Mucosa of gallbladder (tissue), 1 donor: Measurements from ENCODE around the gene PACSIN2. TPM values are rescaled to one million over a fixed set of nuclear protein-coding genes. Genes with fewer than 3 reads are reported as not detected.
"Not testable (repeated sequence)": the region's sequence is repeated elsewhere in the genome, so short reads cannot be mapped to it uniquely, and the experiment has no call there.

Source experiments
- DNase-seq: peaks from one replicate; pipeline ENCODE4 v3.0.0-alpha.2; 2020; ENCODE audit warnings: low spot score
- total RNA-seq: library from RNA; stranded (reverse); gene quantifications from one replicate; pipeline ENCODE4 v1.2.1, GENCODE V29; 2021
- donor health status: DM: no; HTN: no; CAD: no.

The PACSIN2 gene
- total RNA-seq, 1 donor from 2014 or later = 182 TPM

DNA sequence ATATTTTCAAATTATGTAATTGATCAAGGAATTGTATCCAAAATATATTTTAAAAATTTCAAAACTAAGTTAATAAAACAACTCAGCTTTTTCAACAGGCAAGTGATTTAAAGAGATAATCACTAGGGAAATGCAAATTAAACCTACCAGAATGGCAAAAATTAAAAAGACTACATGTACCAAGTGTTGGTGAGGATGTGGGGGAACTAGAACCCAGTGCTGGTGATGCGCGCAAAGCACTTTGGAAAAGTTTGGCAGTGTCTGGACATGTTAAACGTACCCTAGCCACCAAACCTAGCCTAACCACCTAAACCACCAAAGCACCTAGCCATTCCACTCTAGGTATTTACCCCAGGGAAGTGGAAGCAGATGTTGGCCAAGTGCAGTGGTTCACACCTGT is 22.9 kb downstream of the PACSIN2 start:
- no peak for DNase-seq

DNA sequence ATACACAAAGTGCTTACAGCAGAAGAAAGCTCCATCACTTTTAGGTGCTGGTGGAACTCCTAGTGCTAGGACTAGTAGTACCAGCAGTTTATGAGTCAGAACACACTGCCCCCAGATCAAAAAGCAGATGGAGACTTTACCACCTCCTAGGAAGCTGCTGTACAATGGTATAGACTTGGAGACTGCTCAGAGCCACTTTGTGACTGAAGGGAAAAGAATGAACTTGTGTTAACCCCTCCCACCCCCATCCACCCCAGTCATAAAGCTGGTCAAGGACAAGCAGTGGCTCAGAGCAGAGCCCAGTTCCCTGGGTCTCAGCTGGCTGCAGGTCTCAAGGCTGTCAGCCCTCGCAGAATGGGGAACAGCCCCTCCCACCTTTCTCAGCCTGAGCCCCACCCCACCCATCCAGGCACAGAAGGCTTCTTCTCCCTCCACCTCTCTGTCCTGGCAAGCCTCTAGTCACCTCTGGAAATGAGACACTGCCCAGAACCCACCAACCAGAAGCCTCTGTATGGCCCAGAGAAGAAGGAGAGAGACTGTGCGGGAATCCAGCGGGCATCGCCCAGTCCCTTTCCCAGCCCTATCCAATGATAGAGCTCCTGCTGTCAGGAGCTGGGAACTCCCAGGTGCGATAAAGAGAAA is 23.8 kb downstream of the PACSIN2 start:
- no peak for DNase-seq

DNA sequence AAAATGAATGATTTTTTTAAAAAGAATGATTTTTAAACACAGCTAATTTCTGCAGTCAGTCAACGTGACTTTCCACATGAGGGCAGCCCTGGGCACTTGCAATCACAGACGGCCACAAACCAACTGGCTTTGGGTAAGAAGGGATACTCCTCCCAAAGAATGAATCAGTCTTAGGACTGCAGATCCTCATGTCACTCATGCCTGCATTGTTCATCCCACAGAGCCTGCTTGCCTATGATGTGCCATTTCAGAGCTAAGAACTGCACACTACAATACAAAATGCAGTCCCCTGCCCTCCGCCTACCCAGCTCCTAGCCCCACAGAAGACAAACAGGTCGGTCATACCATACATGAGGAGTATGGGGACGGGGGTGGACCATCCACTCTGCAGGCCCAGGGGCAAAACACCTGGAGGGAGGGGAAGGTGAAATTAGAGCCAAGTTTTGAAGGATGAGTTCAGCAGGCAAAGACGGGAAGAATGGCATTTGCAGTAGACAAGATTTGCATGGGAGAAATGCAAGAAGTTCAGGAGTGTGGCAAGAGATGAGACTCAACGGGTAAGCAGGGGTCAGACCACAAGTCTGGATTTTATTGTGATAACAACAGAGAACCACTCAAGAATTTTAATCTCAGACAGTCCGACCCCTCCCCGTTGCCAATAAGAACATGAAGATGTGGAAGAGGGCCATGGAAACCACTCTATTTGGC is 24.7 kb downstream of the PACSIN2 start:
- no peak for DNase-seq

DNA sequence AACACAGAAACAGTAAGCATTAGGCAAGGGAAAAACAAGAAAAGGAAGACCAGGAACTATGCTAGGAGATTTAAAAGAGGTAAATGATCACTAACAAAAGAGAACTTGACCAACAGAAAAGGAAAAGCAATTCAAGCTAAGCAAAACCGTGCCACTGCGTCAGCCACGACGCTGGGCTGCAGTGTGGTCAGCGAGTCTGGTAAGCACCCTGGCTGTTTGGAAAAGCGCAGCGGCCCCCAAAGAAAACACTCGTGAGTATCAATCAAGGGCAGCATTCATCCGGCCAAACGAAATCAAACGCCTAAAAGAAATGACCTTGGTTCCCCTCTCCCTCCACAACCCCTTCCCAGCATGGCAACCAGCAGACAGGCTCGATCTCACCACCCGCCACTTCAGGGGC is 28.8 kb downstream of the PACSIN2 start:
- no peak for DNase-seq

DNA sequence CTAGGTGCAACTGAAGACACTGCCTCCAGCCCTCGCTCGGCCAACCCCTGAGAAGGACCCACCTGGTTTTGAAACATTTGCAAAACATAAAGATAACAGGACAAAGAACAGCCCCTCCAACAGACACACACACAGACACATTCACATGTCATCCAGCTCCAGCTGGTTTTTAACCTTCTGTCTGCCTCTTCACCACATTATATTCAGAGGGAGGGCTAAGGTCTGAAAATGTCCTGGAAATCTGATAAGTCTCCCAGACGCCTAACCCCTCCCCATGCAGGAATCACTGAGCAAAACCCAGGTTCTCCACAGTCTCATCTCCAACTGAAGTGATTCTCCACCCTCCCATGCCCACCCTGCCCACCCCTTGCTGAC is 29.4 kb downstream of the PACSIN2 start:
- DNase-seq = no peak

DNA sequence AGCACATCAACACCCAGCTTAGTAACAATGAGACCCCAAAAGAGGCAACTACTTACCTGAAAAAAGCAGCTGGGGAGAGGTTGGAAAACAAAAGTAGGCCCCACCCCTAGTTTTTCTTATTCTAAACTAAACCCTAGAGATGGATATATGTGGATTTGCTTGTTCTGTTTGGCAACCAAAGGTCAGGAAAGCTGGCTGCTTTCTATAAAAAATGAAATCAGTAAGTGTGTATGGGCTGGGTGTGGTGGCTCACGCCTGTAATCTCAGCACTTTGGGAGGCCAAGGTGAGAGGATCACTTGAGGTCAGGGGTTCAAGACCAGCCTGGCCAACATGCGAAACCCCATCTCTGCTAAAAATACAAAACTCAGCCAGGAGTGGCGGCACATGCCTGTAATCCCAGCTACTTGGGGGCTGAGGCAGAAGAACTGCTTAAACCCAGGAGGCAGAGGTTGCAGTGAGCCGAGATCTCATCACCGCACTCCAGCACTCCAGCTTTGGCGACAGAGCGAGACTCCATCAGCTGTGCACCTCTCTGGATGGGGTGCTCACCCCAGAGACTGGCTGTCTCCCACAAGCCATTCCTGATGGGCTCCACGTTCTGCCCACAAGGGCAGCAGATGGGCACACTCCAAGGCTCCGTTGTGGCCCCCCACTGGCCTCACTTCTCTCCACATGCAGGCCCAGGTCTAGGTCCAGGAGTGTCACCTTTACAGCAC is 30.0 kb downstream of the PACSIN2 start:
- no peak for DNase-seq

DNA sequence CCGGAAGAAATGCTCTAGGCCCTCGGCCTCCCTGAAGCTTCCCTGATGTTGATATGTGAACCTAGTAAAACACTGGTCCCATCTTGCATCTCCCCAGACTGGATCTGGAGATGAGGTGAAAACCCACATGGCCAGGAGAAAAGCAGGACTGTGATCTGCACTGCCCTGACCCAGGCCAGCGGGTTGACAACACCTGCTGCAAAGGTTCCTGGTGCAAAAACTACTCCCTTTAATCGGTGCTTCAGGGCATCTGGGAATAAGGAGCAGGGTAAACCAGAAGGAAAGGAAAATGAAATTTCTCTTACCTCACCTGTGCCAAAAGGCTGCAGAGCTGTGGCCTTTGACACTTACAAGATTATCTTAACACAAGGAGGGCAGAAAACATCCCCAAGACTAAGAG is 30.6 kb downstream of the PACSIN2 start:
- no peak for DNase-seq

DNA sequence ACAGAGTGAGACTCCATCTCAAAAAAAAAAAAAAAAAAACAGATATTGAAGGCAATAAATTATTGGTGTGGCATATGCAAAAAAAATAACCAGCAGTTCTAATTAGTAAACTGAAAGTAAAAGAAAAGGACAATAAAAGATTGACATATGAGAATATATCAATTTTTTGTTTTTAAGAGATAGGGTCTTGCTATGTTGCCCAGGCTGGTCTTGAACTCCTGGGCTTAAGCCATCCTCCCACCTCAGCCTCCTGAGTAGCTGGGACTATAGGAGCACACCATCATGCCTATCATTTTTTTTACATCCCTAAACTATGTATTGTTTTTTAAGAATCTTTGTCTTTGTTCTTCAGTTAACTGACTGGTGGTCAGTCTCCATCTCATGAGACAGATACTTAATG is 31.5 kb downstream of the PACSIN2 start:
- DNase-seq = no peak

DNA sequence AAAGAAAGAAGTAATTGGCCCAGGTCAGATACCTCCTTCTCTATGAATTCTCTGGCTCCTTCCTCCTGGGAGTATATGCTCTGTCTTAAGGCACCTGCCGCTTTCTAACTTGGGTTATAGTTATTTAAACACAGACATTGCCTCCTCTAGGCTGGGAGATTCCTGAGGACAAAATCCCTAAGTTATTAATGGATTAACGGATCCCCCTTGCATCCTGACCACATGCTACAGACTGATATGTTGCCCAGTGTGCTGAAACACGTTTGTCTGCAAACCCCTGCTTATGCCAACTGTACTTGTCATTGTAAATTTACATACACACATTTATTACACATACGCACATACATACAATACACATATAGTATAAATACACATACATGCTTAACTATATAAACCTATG is 35.3 kb downstream of the PACSIN2 start:
- no peak for DNase-seq

DNA sequence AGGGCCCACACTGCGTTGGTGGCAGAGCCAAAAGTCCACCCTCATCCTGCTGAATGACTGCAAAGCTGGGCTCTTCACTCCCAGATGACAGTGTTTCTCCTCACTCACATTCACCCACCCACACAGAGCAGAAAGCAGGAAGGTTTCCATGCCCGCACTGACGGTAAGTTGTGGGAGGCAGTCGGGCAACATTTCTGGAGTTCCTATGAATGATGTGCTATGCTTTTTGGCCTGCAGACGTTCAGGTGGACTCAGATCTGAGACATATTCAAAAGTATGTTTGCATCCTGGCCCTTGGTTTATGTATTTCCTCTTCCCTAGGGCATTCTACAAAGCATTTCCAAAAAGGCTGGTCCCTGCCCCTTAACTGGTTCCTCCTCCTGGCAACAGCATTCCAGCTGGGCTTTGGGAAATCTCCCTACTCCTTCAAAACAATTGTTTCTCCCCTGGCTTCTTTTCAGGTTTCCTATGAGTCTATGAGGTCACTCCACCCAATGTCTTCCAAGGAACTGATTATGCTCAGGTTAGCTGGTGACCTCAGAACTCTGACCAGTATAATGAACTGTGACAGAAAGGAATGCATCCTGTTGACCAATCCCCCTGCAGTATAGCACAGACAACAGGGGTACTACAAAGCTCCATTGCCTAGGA is 36.4 kb downstream of the PACSIN2 start:
- no peak for DNase-seq

DNA sequence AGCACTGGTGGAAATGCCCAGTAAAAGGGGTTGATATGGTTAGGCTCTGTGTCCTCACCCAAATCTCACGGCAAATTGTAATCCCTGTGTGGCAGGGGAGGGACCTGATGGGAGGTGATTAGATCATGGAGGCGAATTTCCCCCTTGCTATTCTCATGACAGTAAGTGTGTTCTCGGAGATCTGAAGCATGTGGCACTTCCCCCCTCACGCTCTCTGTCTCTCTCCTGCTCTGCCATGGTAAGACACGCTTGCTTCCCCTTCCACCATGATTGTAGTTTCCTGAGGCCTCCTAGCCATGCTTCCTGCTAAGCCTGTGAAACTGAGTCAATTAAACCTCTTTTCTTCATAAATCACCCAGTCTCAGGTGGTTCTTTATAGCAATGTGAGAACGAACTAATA is 37.4 kb downstream of the PACSIN2 start:
- no peak for DNase-seq

DNA sequence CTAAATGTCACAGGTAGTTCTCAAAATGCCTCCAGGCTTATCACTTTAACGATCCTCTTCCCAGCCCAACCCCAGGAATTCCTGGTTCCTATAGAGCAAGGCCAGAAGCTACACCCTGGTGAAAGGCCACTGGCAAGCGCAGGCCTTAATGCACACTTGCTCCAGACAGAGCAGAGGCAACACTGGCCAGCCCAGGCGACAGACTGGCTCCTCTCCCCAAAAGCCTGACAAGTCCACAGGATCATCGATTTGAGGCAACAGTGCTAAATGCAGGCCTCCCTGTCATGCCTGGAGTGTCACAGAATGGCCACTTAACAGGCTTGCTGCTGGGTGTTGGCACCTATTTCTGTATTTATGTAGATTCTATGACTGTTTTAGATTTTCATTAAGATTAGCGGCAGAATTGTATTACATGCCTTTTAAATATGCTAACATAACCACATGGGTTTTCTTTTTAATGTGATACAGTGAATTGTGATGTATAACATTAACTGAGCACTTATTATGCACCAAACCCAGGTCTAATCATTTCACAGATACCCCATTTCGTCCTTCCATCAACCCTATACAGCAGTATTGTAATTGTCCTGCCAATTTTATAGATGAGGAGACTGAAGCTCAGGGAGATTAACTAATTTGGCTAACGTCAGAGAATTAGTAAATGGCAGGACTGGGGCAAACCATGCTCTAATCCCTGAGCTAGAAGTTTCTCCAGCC is 38.6 kb downstream of the PACSIN2 start:
- DNase-seq = no peak

DNA sequence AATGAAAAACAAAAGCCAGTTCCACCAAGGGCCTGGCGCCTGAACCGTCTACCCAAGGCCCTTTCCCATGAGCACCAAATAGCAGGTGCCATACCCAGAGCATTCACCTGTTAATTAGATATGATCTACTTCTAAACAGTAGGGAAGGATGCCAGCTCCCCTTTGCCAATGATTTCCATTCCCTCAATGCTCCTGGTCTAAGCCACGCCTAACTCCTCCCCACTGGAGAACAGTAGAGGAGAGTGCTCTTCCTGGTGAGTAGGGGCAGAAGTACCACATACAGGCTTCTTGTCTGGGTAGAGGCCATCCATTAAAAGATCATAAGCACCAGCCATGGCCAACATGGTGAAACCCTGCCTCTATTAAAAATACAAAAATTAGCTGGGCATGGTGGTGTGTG is 40.7 kb downstream of the PACSIN2 start:
- DNase-seq = no peak

DNA sequence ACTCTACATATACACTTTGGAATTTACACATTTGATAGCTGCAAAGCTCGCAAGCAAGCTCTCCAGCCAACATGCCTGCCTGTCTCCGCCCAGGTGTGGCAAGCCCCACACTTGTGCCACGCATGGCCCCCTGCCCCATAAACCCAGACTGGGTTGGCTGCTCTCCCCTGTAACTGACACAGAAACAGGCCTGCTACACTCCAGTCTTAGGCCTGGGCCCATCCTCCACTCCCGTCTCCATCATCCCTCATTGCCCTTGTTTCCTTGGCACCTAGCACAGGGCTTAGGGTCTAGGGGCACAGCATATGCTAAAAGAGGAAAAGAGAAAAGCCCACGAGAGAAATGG is 41.4 kb downstream of the PACSIN2 start:
- no peak for DNase-seq

DNA sequence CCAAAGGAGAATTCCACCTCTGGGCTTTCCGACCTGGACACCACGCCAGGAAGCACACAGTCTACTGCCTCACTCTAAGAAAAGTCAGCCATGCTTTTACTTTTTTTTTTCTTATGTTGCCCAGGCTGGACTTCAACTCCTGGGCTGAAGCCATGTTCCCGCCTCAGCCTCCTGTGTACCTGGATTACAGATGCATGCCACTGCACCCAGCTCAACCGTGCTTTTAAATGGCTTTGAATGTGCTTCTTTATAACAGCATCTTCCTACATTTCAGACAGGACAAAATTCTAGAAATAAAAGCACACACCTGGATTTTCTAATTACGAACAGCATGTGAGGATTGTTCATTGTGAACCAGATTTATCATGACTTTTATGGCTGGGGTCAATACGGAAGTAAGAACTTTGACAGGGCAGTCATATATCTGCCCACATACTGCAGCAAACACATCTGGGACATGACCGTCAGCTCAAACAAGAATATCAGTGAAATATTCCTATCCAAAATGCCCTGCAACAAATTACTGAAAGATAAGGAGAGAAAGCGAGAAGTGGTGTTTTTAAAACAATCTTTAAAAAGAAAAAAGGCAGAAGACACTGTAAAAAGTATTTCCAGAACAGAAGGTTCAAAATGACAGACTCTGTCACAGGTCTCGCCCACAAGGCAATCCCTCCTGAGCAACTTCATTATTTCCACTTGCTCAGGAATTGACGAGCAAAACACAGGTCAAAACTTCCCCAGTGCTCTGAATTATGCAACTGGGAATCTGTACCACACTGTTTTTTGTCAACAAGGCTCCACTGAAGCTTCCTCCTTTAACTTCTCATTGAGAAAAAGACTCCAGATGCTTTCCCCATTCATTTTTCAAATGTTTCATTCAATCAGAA is 42.1 kb downstream of the PACSIN2 start:
- no peak for DNase-seq

DNA sequence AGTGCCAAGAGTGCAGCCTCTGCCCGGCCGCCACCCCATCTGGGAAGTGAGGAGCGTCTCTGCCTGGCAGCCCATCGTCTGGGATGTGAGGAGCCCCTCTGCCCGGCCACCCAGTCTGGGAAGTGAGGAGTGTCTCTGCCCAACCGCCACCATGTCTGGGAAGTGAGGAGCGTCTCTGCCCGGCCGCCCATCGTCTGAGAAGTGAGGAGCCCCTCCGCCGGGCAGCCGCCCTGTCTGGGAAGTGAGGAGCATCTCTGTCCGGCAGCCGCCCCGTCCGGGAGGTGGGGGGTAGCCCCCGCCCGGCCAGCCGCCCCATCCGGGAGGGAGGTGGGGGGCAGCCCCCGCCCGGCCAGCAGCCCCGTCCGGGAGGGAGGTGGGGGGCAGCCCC is 43.5 kb downstream of the PACSIN2 start:
- DNase-seq = not testable (repeated sequence)

DNA sequence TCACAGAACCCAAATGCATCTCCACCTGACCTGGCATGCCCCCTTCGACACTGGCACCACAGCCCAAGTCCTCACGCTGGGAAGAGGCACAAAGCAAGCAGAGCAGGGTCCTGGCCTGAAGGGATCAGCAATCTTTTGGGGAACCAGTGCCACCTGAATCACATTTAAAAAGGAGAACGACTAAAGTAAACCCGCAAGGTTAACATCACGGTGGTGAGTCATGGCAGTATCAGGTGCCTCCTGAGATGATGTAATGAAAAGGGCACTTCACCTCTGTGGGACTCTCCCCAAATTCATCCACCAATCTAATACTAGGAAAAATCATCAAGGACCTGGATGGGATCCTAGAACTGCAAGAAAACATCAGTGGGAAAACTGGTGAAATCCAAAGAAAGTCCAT is 44.9 kb downstream of the PACSIN2 start:
- DNase-seq = no peak

DNA sequence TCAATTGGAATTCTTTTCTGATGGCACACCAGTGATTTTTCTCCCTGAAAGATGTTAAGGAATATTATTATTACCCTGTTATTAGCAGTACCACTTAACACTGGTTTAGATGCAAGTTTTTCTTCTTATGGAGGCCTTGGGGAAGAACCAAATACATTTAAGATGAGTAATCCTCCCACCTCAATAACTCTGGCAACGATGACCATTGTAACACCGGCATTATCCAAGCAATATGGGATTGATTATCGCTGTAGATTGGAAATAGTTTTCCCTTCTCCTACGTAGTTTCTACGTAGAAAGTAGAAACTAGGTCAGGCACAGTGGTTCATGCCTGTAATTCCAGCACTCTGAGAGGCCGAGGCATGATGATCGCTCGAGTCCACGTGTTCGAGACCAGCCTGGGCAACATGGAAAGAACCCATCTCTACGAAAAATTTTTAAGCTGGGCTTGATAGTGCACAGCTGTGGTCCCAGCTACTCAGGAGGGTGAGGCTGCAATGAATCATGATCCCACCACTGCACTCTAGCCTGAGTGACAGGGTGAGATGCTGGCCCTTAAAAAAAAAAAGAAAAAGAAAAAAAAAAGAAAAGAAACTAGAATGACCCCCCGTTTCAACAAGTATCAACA is 45.5 kb downstream of the PACSIN2 start:
- no peak for DNase-seq

DNA sequence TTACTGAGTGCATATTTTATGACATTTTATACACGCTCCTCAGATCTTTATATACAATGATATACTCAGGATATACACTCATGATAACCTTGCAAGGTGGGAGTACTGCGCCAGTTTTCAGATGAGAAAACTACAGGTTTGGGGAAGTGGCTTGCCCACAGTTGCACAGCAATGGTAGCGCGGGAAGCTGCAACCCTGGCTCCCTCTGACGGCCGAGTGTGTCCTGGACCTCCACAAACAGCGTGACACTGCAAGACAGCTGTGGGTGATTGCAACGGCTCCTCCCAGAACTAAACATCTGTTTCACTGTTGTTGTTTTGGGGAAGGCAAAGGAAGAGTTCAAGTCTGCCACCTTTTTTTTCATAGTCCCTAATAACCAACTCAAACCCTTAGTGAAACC is 47.0 kb downstream of the PACSIN2 start:
- no peak for DNase-seq

DNA sequence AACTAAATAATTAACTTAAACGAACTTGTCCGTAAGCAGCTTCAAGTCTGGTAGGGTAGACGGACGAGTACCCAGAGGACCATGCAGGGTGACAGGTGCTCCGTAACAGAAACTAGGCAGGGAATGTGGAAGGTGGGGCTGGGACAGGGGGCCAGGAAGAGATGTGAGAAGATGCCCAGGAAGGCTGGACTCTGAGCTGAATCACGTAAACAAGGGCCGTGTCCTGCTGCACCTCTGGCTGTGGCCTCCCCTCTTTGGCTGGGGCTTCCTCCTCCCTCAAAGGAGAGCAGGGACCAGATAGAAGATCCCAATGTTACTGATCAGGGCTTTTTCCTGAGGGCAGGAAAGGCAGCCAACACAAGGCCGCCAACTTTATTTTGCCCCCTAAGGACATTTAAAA is 47.9 kb downstream of the PACSIN2 start:
- no peak for DNase-seq

DNA sequence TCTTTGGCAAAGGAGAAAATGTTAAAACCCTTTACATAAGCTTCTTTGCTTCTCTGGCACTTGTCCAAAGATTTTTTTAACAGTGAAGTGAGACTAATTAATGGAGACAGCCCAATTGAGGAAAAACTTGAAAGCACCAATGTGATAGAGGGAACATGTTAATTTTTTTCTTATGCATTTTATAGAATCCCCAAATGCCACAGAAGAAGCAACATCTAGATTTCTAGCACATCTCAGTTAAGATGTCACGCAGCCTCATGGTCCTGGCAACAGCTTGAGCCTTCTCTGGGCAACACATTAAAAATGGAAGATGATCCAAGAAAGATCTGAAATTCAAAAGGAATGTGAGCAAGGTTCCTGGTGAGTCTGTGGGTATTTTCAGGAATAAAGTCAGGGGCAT is 48.5 kb downstream of the PACSIN2 start:
- DNase-seq = no peak
